ENCODE data around the gene RBMS3.

GRCh38 chr3:29283231-29284119, 2.6 kb downstream of the RBMS3 start:
- TF ChIP-seq, protein P1, sequence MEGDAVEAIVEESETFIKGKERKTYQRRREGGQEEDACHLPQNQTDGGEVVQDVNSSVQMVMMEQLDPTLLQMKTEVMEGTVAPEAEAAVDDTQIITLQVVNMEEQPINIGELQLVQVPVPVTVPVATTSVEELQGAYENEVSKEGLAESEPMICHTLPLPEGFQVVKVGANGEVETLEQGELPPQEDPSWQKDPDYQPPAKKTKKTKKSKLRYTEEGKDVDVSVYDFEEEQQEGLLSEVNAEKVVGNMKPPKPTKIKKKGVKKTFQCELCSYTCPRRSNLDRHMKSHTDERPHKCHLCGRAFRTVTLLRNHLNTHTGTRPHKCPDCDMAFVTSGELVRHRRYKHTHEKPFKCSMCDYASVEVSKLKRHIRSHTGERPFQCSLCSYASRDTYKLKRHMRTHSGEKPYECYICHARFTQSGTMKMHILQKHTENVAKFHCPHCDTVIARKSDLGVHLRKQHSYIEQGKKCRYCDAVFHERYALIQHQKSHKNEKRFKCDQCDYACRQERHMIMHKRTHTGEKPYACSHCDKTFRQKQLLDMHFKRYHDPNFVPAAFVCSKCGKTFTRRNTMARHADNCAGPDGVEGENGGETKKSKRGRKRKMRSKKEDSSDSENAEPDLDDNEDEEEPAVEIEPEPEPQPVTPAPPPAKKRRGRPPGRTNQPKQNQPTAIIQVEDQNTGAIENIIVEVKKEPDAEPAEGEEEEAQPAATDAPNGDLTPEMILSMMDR (conservative IDR thresholded peaks at IDR 0.05 in 1 of 2, IDR thresholded peaks at IDR 0.05 in 1 of 2; ENCODE audit: low read depth in 1 of 2, low read length in 2 of 2) = no peak
- TF ChIP-seq EZH2 (IDR thresholded peaks at IDR 0.05; ENCODE audit: low read length, missing control alignments) = no peak
